ENCODE data around the gene XAGE1A. TPM values are rescaled to one million over a fixed set of nuclear protein-coding genes. Genes with fewer than 3 reads are reported as not detected.
"Not testable (repeated sequence)": the region's sequence is repeated elsewhere in the genome, so short reads cannot be mapped to it uniquely, and the experiment has no call there.

XAGE1A gene
- total RNA-seq, 1 donor from 2014 or later, result not detected

DNA sequence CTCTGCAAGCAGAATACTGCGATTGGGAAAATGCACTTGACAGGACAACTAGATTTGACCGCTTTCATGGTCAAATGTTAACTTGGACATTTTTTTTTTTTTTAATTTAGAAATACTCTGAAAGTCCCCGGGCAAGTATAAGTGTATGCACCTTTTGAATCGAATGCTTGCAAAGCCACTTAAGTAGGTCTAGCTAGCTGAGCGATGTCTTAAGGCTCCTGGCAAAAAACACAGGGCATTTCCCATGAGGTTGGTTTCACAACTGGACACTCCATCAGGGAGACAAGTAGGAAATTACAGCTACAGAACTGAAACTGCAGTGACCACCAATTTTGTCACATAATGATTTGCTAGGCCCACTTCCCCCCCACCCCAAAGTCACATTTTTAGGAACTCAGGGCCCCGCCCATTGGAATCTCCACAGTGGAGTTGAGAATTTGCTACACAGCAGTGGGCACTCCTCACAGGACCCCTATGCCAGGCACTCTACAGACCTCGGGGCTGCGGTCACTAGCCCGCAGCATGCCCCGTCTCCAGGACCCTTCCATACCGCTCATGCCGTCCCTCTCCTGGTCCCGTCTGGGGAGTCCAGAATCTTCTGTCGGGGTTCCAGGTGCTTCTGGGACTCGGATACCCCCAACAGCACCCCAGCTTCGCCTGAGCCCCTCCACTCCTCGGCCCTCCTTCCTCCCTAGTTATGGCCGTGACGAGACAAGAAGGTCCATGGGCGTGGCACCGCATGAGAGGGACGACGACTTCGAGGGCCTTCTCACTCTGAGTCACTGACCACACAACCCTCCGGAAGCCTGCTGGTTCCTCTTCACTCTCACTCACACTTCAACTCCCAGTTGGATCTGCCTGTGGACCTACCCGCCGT is 20.7 kb downstream of the XAGE1A start:
- H3K79me2 ChIP-seq (ENCODE audit: insufficient read depth, low read length); H3K4me1 Mint-ChIP-seq (ENCODE audit: low read depth, unreplicated experiment); H2AFZ ChIP-seq (ENCODE audit: low read depth, low read length); H3K9me3 Mint-ChIP-seq (ENCODE audit: unreplicated experiment); FAIRE-seq; H3K27ac ChIP-seq (ENCODE audit: low read depth, low read length); H3K4me3 Mint-ChIP-seq (ENCODE audit: unreplicated experiment); DNase-seq (ENCODE audit: low read depth); H3K4me3 ChIP-seq (ENCODE audit: insufficient read depth, low read depth, low read length); H3K27me3 ChIP-seq (ENCODE audit: insufficient read depth, low read length); H3K4me2 ChIP-seq (ENCODE audit: low read length); H3K4me1 ChIP-seq (ENCODE audit: insufficient read depth, low read length); H3K36me3 Mint-ChIP-seq (ENCODE audit: low read depth, unreplicated experiment); H3K27me3 Mint-ChIP-seq (ENCODE audit: low read depth, unreplicated experiment); H3K9ac ChIP-seq (ENCODE audit: low read length); H4K20me1 ChIP-seq (ENCODE audit: insufficient read depth, low read length); H3K9me3 ChIP-seq (ENCODE audit: insufficient read depth, low read depth, low read length); H3K36me3 ChIP-seq (ENCODE audit: insufficient read depth, low read length); H3K27ac Mint-ChIP-seq (ENCODE audit: unreplicated experiment): not testable (repeated sequence)

DNA sequence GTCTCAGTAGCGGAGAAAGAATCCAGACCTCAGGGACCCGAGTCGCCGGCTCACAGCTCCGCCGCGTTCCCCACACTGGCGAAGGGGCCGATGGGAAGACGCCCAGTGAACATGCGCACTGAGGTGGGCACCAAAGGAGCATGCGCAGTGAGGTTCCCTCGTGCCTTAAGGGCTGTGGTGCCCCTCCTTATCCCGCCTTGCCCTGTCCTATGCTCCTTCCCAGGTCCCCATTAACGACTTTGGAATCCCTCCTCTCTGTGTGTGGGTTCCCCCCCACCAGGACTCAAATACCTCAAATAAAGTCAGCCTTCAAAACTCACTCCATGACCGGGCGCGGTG is 21.3 kb downstream of the XAGE1A start, which contains the start of gene XAGE1B:
TSS of gene XAGE1B (minus strand) at position 77 of the 339 bp plus-strand sequence. CDS start 1,536 bp downstream, outside the sequence.
- H3K4me3 Mint-ChIP-seq (ENCODE audit: unreplicated experiment); H3K36me3 Mint-ChIP-seq (ENCODE audit: low read depth, unreplicated experiment); H3K27me3 Mint-ChIP-seq (ENCODE audit: low read depth, unreplicated experiment); H3K9me3 ChIP-seq (ENCODE audit: insufficient read depth, low read depth, low read length); DNase-seq (ENCODE audit: low read depth); FAIRE-seq; H3K27ac ChIP-seq (ENCODE audit: low read depth, low read length); H3K9me3 Mint-ChIP-seq (ENCODE audit: unreplicated experiment); H3K27ac Mint-ChIP-seq (ENCODE audit: unreplicated experiment); H3K4me1 ChIP-seq (ENCODE audit: insufficient read depth, low read length); H3K36me3 ChIP-seq (ENCODE audit: insufficient read depth, low read length); H3K27me3 ChIP-seq (ENCODE audit: insufficient read depth, low read length); H4K20me1 ChIP-seq (ENCODE audit: insufficient read depth, low read length); H3K4me2 ChIP-seq (ENCODE audit: low read length); H3K4me1 Mint-ChIP-seq (ENCODE audit: low read depth, unreplicated experiment); H3K79me2 ChIP-seq (ENCODE audit: insufficient read depth, low read length); H3K4me3 ChIP-seq (ENCODE audit: insufficient read depth, low read depth, low read length); H3K9ac ChIP-seq (ENCODE audit: low read length); H2AFZ ChIP-seq (ENCODE audit: low read depth, low read length): not testable (repeated sequence)

DNA sequence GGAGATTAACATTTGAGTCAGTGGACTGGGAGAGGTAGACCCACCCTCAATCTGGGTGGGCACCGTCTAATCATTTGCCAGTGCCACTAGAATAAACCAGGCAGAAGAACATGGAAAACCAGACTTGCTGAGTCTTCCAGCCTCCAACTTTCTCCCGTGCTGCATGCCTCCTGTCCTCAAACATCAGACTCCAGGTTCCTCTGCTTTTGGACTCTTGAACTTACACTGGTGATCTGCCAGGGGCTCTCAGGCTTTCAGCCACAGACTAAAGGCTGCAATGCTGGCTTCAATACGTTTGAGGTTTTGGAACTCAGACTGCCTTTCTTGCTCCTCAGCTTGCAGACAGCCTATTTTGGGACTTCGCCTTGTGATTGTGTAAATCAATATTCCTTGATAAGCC is 45.4 kb downstream of the XAGE1A start:
- not testable (repeated sequence) for FAIRE-seq; H3K4me3 Mint-ChIP-seq (ENCODE audit: unreplicated experiment); H3K4me1 Mint-ChIP-seq (ENCODE audit: low read depth, unreplicated experiment); H2AFZ ChIP-seq (ENCODE audit: low read depth, low read length); H3K9me3 ChIP-seq (ENCODE audit: insufficient read depth, low read depth, low read length); H3K27me3 Mint-ChIP-seq (ENCODE audit: low read depth, unreplicated experiment); H3K4me3 ChIP-seq (ENCODE audit: insufficient read depth, low read depth, low read length); H3K79me2 ChIP-seq (ENCODE audit: insufficient read depth, low read length); H4K20me1 ChIP-seq (ENCODE audit: insufficient read depth, low read length); DNase-seq (ENCODE audit: low read depth); H3K4me1 ChIP-seq (ENCODE audit: insufficient read depth, low read length); H3K27me3 ChIP-seq (ENCODE audit: insufficient read depth, low read length); H3K36me3 ChIP-seq (ENCODE audit: insufficient read depth, low read length); H3K27ac Mint-ChIP-seq (ENCODE audit: unreplicated experiment); H3K27ac ChIP-seq (ENCODE audit: low read depth, low read length); H3K36me3 Mint-ChIP-seq (ENCODE audit: low read depth, unreplicated experiment); H3K9ac ChIP-seq (ENCODE audit: low read length); H3K9me3 Mint-ChIP-seq (ENCODE audit: unreplicated experiment); H3K4me2 ChIP-seq (ENCODE audit: low read length)

DNA sequence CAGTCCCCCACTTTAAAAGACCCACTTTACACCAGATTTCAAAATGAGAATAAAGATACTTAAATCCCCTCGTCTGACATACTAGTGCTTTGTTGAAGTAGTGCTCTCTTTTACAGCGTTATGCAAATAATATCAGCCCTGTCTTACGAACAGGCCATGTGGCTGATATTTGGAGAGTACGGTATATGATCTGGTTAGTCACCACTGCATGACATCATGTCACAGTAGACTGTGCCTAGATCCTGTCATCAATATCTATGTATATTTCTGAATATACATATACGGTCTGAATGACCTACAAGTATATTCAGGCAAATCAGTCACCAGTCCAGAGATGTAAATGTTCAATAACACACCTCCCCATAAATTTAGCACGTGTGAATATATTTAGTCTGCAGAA is 46.7 kb downstream of the XAGE1A start:
- Histone ChIP-seq H3K27ac (ENCODE audit: low read depth, low read length) (no peak overlapping the region), H4K20me1 (ENCODE audit: insufficient read depth, low read length) (no peaks in the 10 kb centered on the region), H3K79me2 (ENCODE audit: insufficient read depth, low read length) (no peaks in the 10 kb centered on the region), H3K4me2 (ENCODE audit: low read length) (no peak overlapping the region), H3K4me1 (ENCODE audit: insufficient read depth, low read length) (no peaks in the 10 kb centered on the region), H3K27me3 (ENCODE audit: insufficient read depth, low read length) (no peaks in the 10 kb centered on the region), H2AFZ (ENCODE audit: low read depth, low read length) (no peak overlapping the region), H3K36me3 (ENCODE audit: insufficient read depth, low read length) (no peaks in the 10 kb centered on the region), H3K9ac (ENCODE audit: low read length) (no peak overlapping the region), H3K4me3 (ENCODE audit: insufficient read depth, low read depth, low read length) (no peak overlapping the region), H3K9me3 (ENCODE audit: insufficient read depth, low read depth, low read length) (no peaks in the 10 kb centered on the region)
- TF ChIP-seq, protein P1, sequence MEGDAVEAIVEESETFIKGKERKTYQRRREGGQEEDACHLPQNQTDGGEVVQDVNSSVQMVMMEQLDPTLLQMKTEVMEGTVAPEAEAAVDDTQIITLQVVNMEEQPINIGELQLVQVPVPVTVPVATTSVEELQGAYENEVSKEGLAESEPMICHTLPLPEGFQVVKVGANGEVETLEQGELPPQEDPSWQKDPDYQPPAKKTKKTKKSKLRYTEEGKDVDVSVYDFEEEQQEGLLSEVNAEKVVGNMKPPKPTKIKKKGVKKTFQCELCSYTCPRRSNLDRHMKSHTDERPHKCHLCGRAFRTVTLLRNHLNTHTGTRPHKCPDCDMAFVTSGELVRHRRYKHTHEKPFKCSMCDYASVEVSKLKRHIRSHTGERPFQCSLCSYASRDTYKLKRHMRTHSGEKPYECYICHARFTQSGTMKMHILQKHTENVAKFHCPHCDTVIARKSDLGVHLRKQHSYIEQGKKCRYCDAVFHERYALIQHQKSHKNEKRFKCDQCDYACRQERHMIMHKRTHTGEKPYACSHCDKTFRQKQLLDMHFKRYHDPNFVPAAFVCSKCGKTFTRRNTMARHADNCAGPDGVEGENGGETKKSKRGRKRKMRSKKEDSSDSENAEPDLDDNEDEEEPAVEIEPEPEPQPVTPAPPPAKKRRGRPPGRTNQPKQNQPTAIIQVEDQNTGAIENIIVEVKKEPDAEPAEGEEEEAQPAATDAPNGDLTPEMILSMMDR (IDR thresholded peaks at IDR 0.05; ENCODE audit: insufficient read depth, low read depth, low read length), result no peak
- no peak for TF ChIP-seq EZH2 (IDR thresholded peaks at IDR 0.05; ENCODE audit: insufficient read depth, low read length)
- DNase-seq (ENCODE audit: low read depth) (no peak), FAIRE-seq (no peak)
- no peak overlapping the region for H3K27ac Mint-ChIP-seq (ENCODE audit: unreplicated experiment)
- H3K4me3 Mint-ChIP-seq (ENCODE audit: unreplicated experiment), result no peak overlapping the region
- H3K27me3 Mint-ChIP-seq (ENCODE audit: low read depth, unreplicated experiment), result peaks cover 2% of the 10 kb centered on the region
- H3K4me1 Mint-ChIP-seq (ENCODE audit: low read depth, unreplicated experiment), result no peaks in the 10 kb centered on the region
- no peaks in the 10 kb centered on the region for H3K9me3 Mint-ChIP-seq (ENCODE audit: unreplicated experiment)
- H3K36me3 Mint-ChIP-seq (ENCODE audit: low read depth, unreplicated experiment), result no peaks in the 10 kb centered on the region
